H1 (cell line): ENCODE results near the gene AANAT. TPM values are rescaled to one million over a fixed set of nuclear protein-coding genes. Genes with fewer than 3 reads are reported as not detected.

Experiments used
- CTCF ChIA-PET: fragments of 300-600 bp; sonication (Branson Sonifier 250); formaldehyde crosslinking; loops from one replicate; lab custom pipeline; 2021; ENCODE audit not compliant: partially characterized antibody; lab: Charles Lee
- POLR2A ChIA-PET: fragments of 300-600 bp; sonication (Branson Sonifier 250); formaldehyde crosslinking; loops from one replicate; lab custom pipeline; 2021; ENCODE audit warnings: inconsistent platforms; ENCODE audit not compliant: partially characterized antibody; lab: Charles Lee
- DNase-seq, 2 experiments: peaks; one replicate each; pipeline versions ENCODE4 v3.0.0 to v3.0.0-alpha.2; 2010 to 2022; ENCODE audit warnings: low spot score in 2 of 2, low read depth in 1 of 2, mixed read lengths in 1 of 2
- FAIRE-seq: peaks from 2 replicates; lab custom pipeline; 2011; peaks lifted over from hg19 to GRCh38; lab: Jason Lieb, UNC
- H2AFZ ChIP-seq: 2 replicates; pipeline ENCODE4 v1.8.1; 2012; ENCODE audit warnings: low read length, inconsistent platforms
- H2AK5ac ChIP-seq: 2 replicates; pipeline ENCODE4 v1.6.1; 2013; ENCODE audit warnings: low read depth, low read length
- H2BK120ac ChIP-seq: replicated peaks from 2 replicates; pipeline ENCODE3; 2013; ENCODE audit warnings: low read depth, low read length, inconsistent platforms
- H2BK12ac ChIP-seq: 2 replicates; pipeline ENCODE4 v1.6.1; 2013; ENCODE audit warnings: low read depth, low read length
- H2BK15ac ChIP-seq: 2 replicates; pipeline ENCODE4 v1.6.1; 2013; ENCODE audit warnings: low read length
- H2BK20ac ChIP-seq: 2 replicates; pipeline ENCODE4 v1.6.1; 2013; ENCODE audit warnings: low read length
- H2BK5ac ChIP-seq: 2 replicates; pipeline ENCODE4 v1.6.1; 2013; ENCODE audit warnings: low read depth, low read length
- H3K14ac ChIP-seq: 2 replicates; pipeline ENCODE4 v1.6.1; 2013; ENCODE audit warnings: inconsistent platforms; ENCODE audit not compliant: insufficient read length
- H3K18ac ChIP-seq: 2 replicates; pipeline ENCODE4 v1.6.1; 2013; ENCODE audit warnings: low read length; ENCODE audit errors: extremely low read depth
- H3K23ac ChIP-seq: 2 replicates; pipeline ENCODE4 v1.6.1; 2013; ENCODE audit warnings: inconsistent platforms; ENCODE audit not compliant: insufficient read length
- H3K23me2 ChIP-seq: 2 replicates; pipeline ENCODE4 v1.6.1; 2013; ENCODE audit warnings: low read depth, low read length
- H3K27ac ChIP-seq: 2 replicates; pipeline ENCODE4 v1.6.1; 2011; ENCODE audit warnings: low read depth, low read length, inconsistent platforms
- H3K27me3 ChIP-seq, 4 experiments: replicated peaks in 1 of 4; 1 replicate in 1 of 4; 2 replicates in 3 of 4; pipeline versions ENCODE4 v1.6.1 to v1.8.1; 2011 to 2013; ENCODE audit warnings: low read length in 3 of 4, mild to moderate bottlenecking in 3 of 4, inconsistent platforms in 2 of 4, mixed read lengths in 2 of 4, moderate library complexity in 1 of 4; ENCODE audit not compliant: control insufficient read depth in 3 of 4, insufficient read depth in 3 of 4; ENCODE audit errors: extremely low read depth in 1 of 4
- H3K36me3 ChIP-seq, 4 experiments: 2 replicates each; pipeline versions ENCODE4 v1.6.1 to v1.8.1; 2011 to 2013; ENCODE audit warnings: mild to moderate bottlenecking in 4 of 4, low read length in 3 of 4, moderate library complexity in 2 of 4, control low read depth in 1 of 4, inconsistent platforms in 1 of 4; ENCODE audit not compliant: insufficient read depth in 4 of 4, control insufficient read depth in 2 of 4
- H3K4ac ChIP-seq: replicated peaks from 2 replicates; pipeline ENCODE3; 2013; ENCODE audit warnings: low read length, low read depth, mixed read lengths, inconsistent platforms; ENCODE audit not compliant: insufficient read length
- H3K4me1 ChIP-seq, 4 experiments: replicated peaks in 1 of 4; 1 replicate in 1 of 4; 2 replicates in 3 of 4; pipeline versions ENCODE4 v1.6.1 to v1.8.1; 2011 to 2013; ENCODE audit warnings: low read length in 3 of 4, inconsistent platforms in 2 of 4, mixed read lengths in 1 of 4; ENCODE audit not compliant: insufficient read depth in 4 of 4, control insufficient read depth in 3 of 4
- H3K4me2 ChIP-seq, 2 experiments: 2 replicates each; pipeline versions ENCODE4 v1.6.1 to v1.8.1; 2011 to 2013; ENCODE audit warnings: low read depth in 2 of 2, low read length in 2 of 2, control low read depth in 1 of 2, inconsistent platforms in 1 of 2, mild to moderate bottlenecking in 1 of 2; ENCODE audit not compliant: insufficient read depth in 1 of 2
- H3K4me3 ChIP-seq, 4 experiments: fragments of 200-600, 300-600 bp in 1 of 4; sonication (generic), shearing (Covaris generic), sonication (Bioruptor Twin) in 1 of 4; 2 replicates each; pipeline versions ENCODE4 v1.5.1 to v1.8.1; 2011 to 2016; ENCODE audit warnings: low read length in 4 of 4, low read depth in 3 of 4, control low read depth in 2 of 4, inconsistent platforms in 2 of 4, mild to moderate bottlenecking in 2 of 4, mixed read lengths in 1 of 4, moderate library complexity in 1 of 4; ENCODE audit not compliant: insufficient read depth in 2 of 4; ENCODE audit errors: extremely low read depth in 1 of 4
- H3K56ac ChIP-seq: replicated peaks from 2 replicates; pipeline ENCODE3; 2013; ENCODE audit warnings: low read depth, mild to moderate bottlenecking, mixed read lengths, low read length, inconsistent platforms; ENCODE audit not compliant: insufficient read length
- H3K79me1 ChIP-seq: 2 replicates; pipeline ENCODE4 v1.6.1; 2013; ENCODE audit warnings: low read depth, low read length, control low read depth
- H3K79me2 ChIP-seq, 2 experiments: 2 replicates each; pipeline versions ENCODE4 v1.6.1 to v1.8.1; 2012 to 2013; ENCODE audit warnings: low read length in 2 of 2, mild to moderate bottlenecking in 2 of 2, inconsistent platforms in 1 of 2; ENCODE audit not compliant: insufficient read depth in 2 of 2, control insufficient read depth in 1 of 2
- H3K9ac ChIP-seq, 4 experiments: replicated peaks in 1 of 4; 1 replicate in 1 of 4; 2 replicates in 3 of 4; pipeline versions ENCODE4 v1.6.1 to v1.8.1; 2011 to 2013; ENCODE audit warnings: low read depth in 3 of 4, low read length in 3 of 4, control low read depth in 2 of 4, mild to moderate bottlenecking in 2 of 4, moderate library complexity in 2 of 4, inconsistent platforms in 1 of 4; ENCODE audit errors: extremely low read depth in 1 of 4
- H3K9me3 ChIP-seq, 2 experiments: 2 replicates each; pipeline versions ENCODE4 v1.6.1 to v1.8.1; 2012 to 2013; ENCODE audit warnings: mild to moderate bottlenecking in 2 of 2, moderate library complexity in 2 of 2, control low read depth in 1 of 2, inconsistent platforms in 1 of 2, low read depth in 1 of 2, low read length in 1 of 2, mixed read lengths in 1 of 2; ENCODE audit not compliant: insufficient read depth in 2 of 2
- H4K20me1 ChIP-seq, 2 experiments: replicated peaks in 1 of 2; 2 replicates each; pipeline versions ENCODE3 to v1.8.1; 2011 to 2013; ENCODE audit warnings: inconsistent platforms in 2 of 2, low read length in 2 of 2, mild to moderate bottlenecking in 1 of 2; ENCODE audit not compliant: insufficient read depth in 2 of 2, control insufficient read depth in 1 of 2
- H4K5ac ChIP-seq: 2 replicates; pipeline ENCODE4 v1.6.1; 2013; ENCODE audit warnings: low read length, low read depth, mixed read lengths, inconsistent platforms; ENCODE audit not compliant: insufficient read length
- H4K8ac ChIP-seq: 2 replicates; pipeline ENCODE4 v1.8.0; 2013; ENCODE audit warnings: mild to moderate bottlenecking, moderate library complexity, low read length, inconsistent platforms; ENCODE audit not compliant: insufficient read depth; ENCODE audit errors: extremely low read depth
- H4K91ac ChIP-seq: replicated peaks from 2 replicates; pipeline ENCODE3; 2013; ENCODE audit warnings: low read length, mixed read lengths, inconsistent platforms; ENCODE audit not compliant: insufficient read length
- BACH1 ChIP-seq: IDR thresholded peaks from 2 replicates; pipeline ENCODE4 v1.6.1; 2012; ENCODE audit warnings: low read length, improper control_type of control experiment
- BRCA1 ChIP-seq: IDR thresholded peaks from 2 replicates; pipeline ENCODE4 v1.6.1; 2012; ENCODE audit warnings: low read depth, low read length, improper control_type of control experiment
- CBX5 ChIP-seq: fragments of 300-800, 300-1000 bp; sonication (generic); IDR thresholded peaks from 2 replicates; pipeline ENCODE4 v1.7.1; 2016; ENCODE audit warnings: antibody characterized with exemption, low read length, low read depth
- CEBPB ChIP-seq: IDR thresholded peaks from 2 replicates; pipeline ENCODE4 v1.6.1; 2012; ENCODE audit warnings: low read depth, low read length
- GTF2F1 ChIP-seq: IDR thresholded peaks from 2 replicates; pipeline ENCODE4 v1.6.1; 2012; ENCODE audit warnings: low read depth, low read length, improper control_type of control experiment, borderline replicate concordance
- HDAC6 ChIP-seq: IDR thresholded peaks from one replicate; pipeline ENCODE4 v1.7.1; 2012; ENCODE audit warnings: low read depth, mild to moderate bottlenecking, inconsistent platforms, low read length, moderate library complexity
- MAFK ChIP-seq: IDR thresholded peaks from 2 replicates; pipeline ENCODE4 v1.6.1; 2012; ENCODE audit warnings: low read depth, mild to moderate bottlenecking, improper control_type of control experiment, low read length
- SAP30 ChIP-seq: fragments of 300-600 bp; sonication (generic); IDR thresholded peaks from 2 replicates; pipeline ENCODE4 v1.7.1; 2012; ENCODE audit warnings: low read length, moderate library complexity, mild to moderate bottlenecking, inconsistent platforms; ENCODE audit not compliant: insufficient read depth, insufficient replicate concordance
- SIX5 ChIP-seq: IDR thresholded peaks from 2 replicates; pipeline ENCODE4 v1.6.1; 2011; ENCODE audit warnings: mild to moderate bottlenecking, low read depth, low read length
- SP1 ChIP-seq: IDR thresholded peaks from 2 replicates; pipeline ENCODE4 v1.6.1; 2011; ENCODE audit warnings: low read depth, low read length
- TAF1 ChIP-seq: IDR thresholded peaks from 2 replicates; pipeline ENCODE4 v1.6.1; 2011; ENCODE audit warnings: mild to moderate bottlenecking, low read depth, low read length
- TAF7 ChIP-seq: optimal IDR thresholded peaks from 2 replicates; pipeline ENCODE3; 2011; ENCODE audit warnings: low read depth, mild to moderate bottlenecking, inconsistent platforms, low read length, moderate library complexity, borderline replicate concordance
- ZNF274 ChIP-seq: IDR thresholded peaks from 2 replicates; pipeline ENCODE4 v1.7.0; 2012; ENCODE audit warnings: low read length, borderline replicate concordance; ENCODE audit errors: extremely low read depth
- WGBS, 2 experiments: shearing (Covaris generic) in 1 of 2; methylation state at CpG; one replicate each; pipeline versions ENCODE4 v1.1.6 to v1.1.7; 2013 to 2015; ENCODE audit warnings: low lambda C conversion rate in 2 of 2, mixed read lengths in 2 of 2, inconsistent platforms in 1 of 2, low coverage in 1 of 2, missing lambda C conversion rate in 1 of 2; ENCODE audit not compliant: insufficient replicate concordance in 2 of 2, insufficient coverage in 1 of 2, insufficient read length in 1 of 2; ENCODE audit errors: extremely low coverage in 1 of 2, missing lambda C conversion rate in 1 of 2; 5-methylcytosine and 5-hydroxymethylcytosine counted together
- polyA plus RNA-seq, 7 experiments: library from polyadenylated mRNA; depleted of rRNA in 3 of 7; stranded (reverse) in 5 of 7; unstranded in 2 of 7; fragments of >200 nt in 5 of 7; fragments of 200-250 nt in 2 of 7; gene quantifications; 1 replicate in 5 of 7; 2 replicates in 1 of 7; 4 replicates in 1 of 7; pipeline versions ENCODE4 v1.2.1 to v1.2.3, GENCODE V29; 2011 to 2013; ENCODE audit warnings: missing spikeins in 2 of 7, mixed read lengths in 2 of 7
- total RNA-seq: library from RNA; stranded (reverse); fragmentation: NEBNext Ultra II Directional; extraction: Animal tissue kit (Norgen Biotek cat#: 25700); gene quantifications from 2 replicates; pipeline ENCODE4 v1.2.1, GENCODE V29; 2021
- TF ChIP-seq, protein P1 (sequence below): IDR thresholded peaks from 2 replicates; pipeline ENCODE4 v1.6.1; 2012; ENCODE audit warnings: inconsistent platforms

AANAT gene
- total and polyA plus RNA-seq, 2 of the 8 experiments (the other 6 are each of a cell fraction or from before 2014, with no cell fraction given) = 0.53 TPM; not detected in 1

DNA sequence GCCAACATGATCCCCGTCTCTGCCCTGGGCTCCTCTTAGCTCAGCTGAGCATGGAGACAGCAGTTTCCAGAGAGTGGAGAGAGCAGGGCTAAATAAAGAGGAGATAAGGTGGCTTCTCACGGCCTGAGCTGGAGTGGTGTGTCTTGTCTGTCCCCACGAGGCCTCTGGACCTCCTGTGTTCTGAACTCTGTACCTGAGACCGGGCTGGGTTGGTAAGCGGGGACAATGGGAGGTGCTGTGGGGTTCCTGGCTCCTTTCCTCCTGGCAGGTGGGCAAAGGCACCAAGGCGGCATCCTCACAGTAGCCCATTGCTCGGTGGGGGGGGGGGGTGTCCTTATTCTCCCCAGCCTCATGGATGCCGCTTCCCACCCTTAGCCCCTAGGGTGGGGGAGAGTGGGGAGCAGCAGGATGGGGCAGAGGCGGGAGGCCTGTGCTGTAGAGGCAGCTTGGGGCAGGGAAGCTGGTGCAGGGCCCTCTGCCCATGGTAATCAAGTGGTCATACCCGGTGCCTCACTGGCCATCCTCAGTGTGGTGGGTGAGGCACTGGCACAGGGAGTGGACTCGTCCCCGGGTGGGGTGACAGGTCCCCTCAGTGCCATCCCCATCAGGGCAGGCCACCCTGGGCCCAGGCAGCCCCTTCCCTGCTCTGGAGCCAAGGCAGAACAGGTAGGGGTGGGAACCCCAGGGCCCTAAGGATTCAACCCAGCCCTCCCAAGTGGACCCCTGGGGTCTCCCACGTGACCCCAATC, 2.8 kb downstream of the AANAT start:
- peaks cover 0 to 10% (median 0%) of the 10 kb centered on the region in 4 experiments; a peak in 2 of 8 replicates for H3K36me3 ChIP-seq
- no peak for TF ChIP-seq SP1
- no peak for TF ChIP-seq CBX5
- TF ChIP-seq, protein P1, sequence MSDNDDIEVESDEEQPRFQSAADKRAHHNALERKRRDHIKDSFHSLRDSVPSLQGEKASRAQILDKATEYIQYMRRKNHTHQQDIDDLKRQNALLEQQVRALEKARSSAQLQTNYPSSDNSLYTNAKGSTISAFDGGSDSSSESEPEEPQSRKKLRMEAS = no peak
- TF ChIP-seq CEBPB = no peak
- no peak for TF ChIP-seq ZNF274
- TF ChIP-seq BRCA1 = no peak
- TF ChIP-seq TAF7 = no peak
- no peak for TF ChIP-seq BACH1
- TF ChIP-seq SIX5 = no peak
- TF ChIP-seq HDAC6 = no peak
- TF ChIP-seq GTF2F1 = no peak
- no peak for TF ChIP-seq TAF1
- TF ChIP-seq MAFK = no peak
- TF ChIP-seq SAP30 = no peak

More for the DNA sequence above, 2.8 kb downstream of the AANAT start:
- Histone ChIP-seq H4K20me1 (peaks cover 0 to 6% of the 10 kb centered on the region in 2 experiments), H2AFZ (no peak overlapping the region), H3K23ac (no peak overlapping the region), H4K91ac (no peak overlapping the region), H3K4me3 (no peak overlapping the region), H3K27me3 (no peaks in the 10 kb centered on the region), H2BK12ac (no peak overlapping the region), H3K56ac (no peak overlapping the region), H2AK5ac (no peak overlapping the region), H3K4ac (no peak overlapping the region), H3K4me1 (peaks cover 0 to 9% (median 0%) of the 10 kb centered on the region in 4 experiments; a peak in 2 of 7 replicates), H3K23me2 (no peaks in the 10 kb centered on the region), H3K14ac (no peak overlapping the region), H2BK15ac (no peak overlapping the region), H2BK20ac (no peak overlapping the region), H3K9me3 (no peaks in the 10 kb centered on the region), H2BK120ac (no peak overlapping the region), H3K18ac (no peak overlapping the region), H2BK5ac (no peak overlapping the region), H3K4me2 (no peak overlapping the region), H4K5ac (no peak overlapping the region), H3K27ac (no peak overlapping the region), H4K8ac (no peak overlapping the region), H3K79me2 (no peaks in the 10 kb centered on the region), H3K79me1 (no peaks in the 10 kb centered on the region), H3K9ac (no peak overlapping the region)
- DNase-seq (no peak), FAIRE-seq (no peak)
- POLR2A ChIA-PET = no interaction called here
- CTCF ChIA-PET = interaction anchor here (1.1 to 15.6 kb wide), 4 partner anchors 10 to 63 kb away, joined by 3 to 446 read pairs (median 4); partner anchors contain the start of gene RHBDF2
- 86% methylated on average over 9 of the region's 13 CpGs; no CpG with 5 or more reads in 1 of the 2 experiments for WGBS, 2 experiments
